CD4-positive, alpha-beta T cell treated with Interleukin-6 at 100 ng/mL for 8 hours (primary cell): ENCODE results near the gene IFFO2.
"Not testable (repeated sequence)": the region's sequence is repeated elsewhere in the genome, so short reads cannot be mapped to it uniquely, and the experiment has no call there.

Experiments used
- DNase-seq: peaks from one replicate; pipeline ENCODE4 v3.0.0-alpha.2; 2020; ENCODE audit warnings: mixed read lengths, low spot score

The IFFO2 gene

DNA sequence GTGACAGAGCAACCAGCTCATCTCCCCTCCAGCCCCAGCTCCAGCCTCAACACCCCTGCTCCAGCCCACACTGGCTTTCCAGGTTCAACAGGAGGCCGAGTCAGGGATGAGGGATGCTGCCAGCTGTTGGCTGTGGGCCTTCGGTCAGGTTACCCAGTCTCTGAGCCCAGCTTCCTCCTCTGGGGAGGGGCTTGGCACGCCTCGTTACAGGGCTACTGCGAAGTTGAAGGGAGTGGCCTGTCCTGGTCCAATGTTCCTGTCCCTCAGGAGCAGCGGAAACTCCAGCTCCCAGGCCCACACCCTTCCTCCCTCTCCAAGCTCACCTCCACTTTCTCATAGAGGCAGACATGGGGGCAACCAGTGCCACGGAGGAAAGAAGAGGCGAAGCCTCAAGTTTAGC lies 81.9 kb downstream of the IFFO2 start:
- no peak for DNase-seq

DNA sequence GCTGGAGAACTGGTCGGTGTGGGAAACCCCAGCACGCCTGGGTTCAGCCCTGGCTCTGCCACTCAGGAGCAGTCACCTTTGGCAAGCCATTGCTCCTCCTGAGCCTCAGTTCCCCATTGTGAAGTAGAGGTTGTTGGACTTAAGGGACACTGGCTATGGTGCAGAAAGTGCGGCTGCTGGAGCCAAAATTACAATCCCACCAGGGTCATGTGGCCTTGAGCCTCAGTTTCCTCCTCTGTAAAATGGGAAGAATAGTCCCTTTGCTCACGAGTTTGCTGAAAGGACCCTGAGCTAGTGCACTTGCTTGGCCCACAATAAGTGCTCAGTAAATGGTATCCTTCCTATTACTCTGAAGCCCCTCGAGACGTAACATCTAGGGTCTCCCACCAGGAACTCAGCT lies 82.4 kb downstream of the IFFO2 start:
- DNase-seq, result no peak

DNA sequence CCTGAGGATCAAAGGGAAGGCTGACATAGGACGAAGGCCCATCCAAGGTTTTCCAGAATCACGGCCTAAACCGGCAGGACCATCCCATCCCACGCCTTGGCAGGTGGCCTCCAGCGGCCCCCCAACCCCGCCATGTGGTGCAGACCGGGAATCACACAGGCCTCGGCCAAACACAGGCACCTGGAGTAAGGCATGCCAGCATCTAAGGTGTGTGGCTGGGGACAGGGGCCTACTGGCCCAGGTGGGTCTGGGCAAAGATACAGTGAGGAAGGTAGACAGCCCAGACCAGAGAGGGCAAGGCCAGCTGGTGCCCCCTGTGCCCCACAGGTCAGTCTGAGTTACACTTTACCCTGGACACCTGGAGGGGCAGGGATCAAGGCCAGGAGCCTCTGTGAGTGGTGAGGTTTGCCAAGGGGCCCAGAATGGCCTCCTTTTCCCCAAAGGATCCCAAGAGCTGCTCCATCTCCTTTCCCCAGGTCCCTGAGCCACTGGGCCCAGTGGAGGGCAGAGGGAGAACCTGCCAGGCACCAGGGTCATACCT lies 84.3 kb downstream of the IFFO2 start:
- no peak for DNase-seq

DNA sequence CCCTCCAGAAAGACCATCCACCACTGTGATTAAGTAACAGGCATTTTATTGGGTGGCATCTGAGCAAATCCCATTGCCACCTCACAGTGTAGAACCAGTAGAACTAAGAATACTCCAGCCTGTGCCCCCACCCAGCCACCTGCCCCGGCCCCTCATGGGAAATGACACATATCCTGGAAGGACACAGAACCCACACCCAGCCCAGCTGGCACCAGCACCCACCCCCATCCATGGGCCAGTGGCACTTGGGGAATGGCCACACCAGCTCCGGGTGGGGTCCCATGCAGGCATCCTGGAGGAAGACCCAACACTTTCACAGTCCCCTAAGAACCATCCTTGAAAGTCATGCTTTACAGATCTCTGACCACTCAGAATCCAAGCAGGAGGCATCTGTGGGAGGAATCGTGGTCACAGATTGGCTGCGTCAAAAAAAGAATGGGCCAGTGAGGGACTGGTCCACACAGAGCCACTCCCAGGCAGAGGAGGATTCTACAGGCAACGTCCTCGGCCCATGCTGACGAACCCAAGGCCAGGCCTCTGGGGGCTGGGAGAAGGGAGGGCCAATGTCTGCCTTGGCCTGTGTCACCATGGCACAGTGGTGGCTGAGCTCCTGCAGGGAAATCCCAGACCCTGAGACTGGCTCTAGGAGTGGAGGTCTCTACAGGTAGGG lies 84.9 kb downstream of the IFFO2 start:
- no peak for DNase-seq

DNA sequence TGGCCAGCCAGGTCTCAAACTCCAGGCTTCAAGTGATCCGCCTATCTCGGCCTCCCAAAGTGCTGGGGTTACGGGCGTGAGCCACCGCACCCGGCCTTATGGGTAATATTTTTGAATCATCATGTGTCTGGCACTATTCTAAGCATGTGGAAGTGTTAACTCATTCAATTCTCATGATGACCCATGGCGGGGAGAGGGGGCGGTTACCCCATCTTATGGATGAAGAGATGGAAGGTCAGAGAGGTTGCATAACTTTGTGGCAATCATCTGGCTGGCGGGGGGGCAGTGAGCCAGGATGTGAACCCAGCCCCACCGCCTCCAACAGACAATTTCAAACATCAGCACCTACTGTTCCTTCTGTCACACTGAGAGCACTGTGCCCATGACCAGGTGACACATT lies 85.5 kb downstream of the IFFO2 start:
- DNase-seq, result no peak

DNA sequence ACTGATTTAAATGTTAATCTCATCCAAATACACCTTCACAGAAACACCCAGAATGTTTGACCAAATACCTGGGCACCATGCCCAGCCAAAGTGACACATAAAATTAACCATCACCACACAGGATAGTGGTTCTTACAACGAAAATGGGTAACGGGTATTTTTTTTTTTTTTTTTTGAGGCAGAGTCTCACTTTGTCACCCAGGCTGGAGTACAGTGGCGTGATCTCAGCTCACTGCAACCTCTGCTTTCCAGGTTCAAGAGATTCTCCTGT lies 85.9 kb downstream of the IFFO2 start:
- DNase-seq, result not testable (repeated sequence)

DNA sequence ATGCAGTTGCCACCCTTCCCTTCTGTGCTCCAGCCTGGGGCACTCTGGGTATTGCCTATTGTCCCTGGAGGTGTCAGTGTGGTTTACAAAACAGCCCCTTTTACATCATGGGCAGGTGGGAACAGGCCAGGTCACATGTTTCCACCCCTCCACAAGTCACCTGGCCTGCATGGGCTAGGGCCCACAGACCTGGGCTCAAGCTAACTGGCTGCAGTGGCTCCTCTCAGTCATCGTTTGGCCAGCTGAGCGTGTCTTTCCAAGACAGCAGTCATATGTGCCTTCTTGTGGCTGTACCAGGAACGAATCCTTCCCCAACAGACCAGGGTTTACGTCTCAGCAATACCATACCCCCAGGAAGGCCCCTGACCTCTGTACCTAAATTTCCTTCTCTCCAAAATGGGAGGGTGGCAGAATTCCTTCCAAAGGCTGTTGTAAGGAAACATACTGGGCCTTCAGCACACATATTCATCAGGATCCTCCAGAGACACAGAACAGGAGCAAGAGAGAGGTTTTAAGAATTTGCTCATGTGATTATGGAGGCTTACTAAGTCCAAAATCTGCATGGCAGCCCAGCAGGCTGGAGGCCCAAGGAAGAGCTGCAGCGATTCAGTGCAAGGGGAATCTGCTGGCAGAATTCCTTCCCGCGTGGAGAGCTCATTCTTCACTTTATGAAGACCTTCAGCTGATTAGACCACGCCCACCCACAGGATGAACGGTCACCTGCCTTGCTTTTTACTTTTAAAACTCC lies 86.5 kb downstream of the IFFO2 start:
- DNase-seq, result no peak

DNA sequence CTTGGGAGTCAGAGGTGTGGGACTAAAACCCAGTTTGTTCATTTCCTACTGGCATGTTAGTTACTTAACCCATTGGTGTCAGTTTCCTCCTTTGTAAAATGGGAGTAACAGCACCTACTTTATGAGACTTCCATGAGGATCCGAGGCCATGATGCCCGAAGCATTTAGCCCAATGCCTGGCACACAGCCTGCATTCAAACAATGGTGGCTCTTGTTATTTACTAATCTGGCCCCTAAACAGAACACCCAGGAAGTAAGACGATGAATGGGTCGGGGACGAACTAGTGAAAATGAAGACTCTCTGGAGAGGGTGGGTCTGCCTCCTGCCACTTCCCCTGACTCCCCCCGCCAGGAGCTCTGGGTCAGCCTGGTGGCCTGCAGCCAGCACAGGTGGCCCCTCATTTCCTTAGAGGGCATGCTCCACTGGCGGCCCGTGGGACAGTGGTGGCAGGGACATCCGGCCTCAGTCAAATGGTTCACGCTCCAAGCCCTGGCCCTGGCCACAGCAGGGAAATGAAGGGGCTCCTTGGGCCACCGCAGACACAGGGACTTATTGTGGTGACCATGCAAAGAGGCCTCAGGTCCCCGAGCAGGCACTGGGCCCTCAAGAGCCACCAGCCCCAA lies 87.6 kb downstream of the IFFO2 start:
- no peak for DNase-seq

DNA sequence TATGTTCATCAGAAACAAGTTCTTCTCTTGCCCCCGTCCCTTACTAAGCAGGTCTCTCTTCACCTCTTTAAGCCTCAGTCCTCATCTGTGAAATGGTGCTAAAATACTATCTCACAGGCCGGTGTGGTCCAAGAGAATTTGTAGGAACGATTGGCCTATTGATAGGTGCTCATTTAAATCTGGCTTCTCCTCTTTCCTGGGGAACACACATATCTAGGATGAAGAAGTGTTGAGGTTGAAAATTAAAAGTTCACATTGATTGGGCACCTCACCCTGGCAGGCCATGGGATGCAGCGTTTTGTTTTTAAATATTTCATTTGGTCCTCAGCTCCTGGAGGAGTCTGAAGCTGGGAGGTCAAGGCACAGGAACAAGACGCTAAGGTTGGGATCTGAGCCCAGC lies 88.1 kb downstream of the IFFO2 start:
- DNase-seq, result no peak

DNA sequence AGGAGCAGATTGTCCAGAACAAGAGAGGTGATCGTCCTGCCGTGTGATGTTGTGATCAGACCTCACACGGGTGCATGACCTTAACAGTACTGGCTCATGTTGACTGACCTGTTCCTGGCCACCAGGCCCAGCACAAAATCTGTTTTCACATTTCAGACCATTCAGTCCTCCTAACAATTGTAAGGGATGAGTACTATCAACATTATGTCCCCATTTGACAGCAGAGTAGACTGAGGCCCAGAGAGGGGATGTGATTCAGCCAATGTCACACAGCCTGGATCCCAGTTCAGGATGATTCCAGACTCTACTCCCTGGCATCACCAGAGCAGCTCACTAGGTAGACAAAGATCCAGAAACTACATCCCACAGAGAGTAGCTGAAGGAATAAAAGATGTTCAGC lies 89.6 kb downstream of the IFFO2 start:
- DNase-seq, result no peak

DNA sequence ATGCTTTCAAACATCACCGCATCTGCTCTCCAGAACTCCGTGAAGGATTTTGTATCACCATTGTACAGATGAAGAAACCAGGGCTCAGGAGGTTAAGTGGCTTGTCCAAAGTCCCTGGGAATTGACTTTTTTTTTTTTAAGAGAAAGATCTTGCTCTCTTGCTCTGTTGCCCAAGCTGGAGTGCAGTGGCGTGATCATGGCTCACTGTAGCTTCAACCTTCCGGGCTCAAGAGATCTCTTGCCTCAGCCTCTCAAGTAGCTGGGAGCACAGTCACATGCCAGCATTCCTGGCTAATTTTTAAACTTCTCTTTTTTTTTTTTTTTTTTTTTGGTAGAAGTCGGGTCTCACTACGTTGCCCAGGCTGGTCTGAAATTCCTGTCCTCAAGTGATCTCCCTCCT lies 90.2 kb downstream of the IFFO2 start:
- no peak for DNase-seq

DNA sequence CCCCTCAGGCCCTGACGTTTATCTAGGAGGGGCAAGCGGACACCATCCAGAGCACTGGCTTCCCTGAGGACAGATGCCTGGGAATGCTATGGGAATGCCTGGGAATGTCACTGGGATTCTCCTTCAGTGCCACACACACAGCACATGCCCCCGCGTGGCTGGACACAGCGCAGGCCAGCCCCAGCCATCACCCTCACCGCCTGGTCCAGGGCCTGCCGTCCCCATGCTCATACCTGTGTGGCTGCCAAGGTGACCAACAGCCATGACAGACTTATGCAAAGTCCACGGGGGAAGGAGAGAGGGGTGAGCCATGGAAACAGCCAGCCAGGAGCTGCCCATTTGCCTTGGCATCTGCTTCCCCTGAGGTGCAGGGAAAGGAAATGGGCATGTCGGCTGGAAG lies 91.3 kb downstream of the IFFO2 start:
- no peak for DNase-seq

DNA sequence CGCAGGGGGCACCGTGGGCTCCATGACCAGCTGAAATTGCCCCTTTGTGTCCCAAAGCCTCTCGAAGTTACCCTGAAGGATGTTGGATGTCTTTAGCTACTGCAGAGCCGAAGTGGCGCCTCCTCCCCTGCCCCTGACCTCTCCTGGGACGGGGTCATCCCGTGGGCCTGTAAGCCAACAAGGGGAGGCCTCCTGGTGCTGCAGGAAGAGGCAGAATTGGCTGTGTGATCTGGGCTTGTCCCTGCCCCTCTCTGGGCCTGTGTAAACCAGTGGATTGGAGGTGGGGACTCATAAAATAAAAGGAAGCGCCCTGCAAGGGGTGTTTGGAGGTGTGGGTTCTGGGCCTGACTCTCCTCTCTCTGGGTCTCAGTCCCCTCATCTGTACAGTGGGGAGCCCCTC lies 94.9 kb downstream of the IFFO2 start:
- no peak for DNase-seq

DNA sequence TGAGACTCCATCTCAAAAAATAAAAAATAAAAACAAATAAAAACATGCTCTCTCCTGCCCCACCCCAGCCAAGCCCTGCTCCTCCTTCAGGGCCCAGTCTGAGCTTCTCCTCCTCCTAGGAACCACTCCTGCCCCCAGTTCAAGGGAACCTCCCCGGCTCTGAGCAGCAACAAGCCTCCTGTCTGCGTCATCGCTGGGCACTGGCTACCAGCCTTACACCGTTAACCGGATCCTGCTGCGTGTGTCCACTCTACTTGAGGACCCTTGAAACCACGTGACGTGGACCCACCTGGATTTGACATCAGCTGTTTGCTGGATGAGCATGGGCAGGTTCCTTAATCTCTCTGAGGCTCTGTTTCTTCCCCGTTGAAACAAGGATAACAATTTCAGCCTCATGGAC lies 95.4 kb downstream of the IFFO2 start:
- DNase-seq, result no peak

DNA sequence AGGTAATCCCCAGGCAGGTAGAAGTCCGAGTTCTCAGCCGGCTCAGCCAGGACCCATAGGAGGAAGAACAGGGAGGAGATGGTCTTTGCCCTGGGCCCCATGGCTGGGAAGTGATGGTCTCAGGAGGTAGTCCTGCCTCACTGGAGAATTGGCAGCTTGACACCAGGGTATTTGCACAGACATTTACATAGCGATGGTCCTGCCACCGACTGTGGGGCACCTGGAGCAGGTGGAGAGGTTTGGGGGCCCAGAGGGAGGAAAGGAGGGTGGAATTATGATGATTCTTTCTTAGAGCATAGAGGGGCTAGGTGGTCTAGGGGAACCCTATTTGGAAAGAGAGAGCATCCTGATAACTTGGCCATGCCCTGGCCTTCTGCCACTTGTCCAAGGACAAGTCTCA lies 96.9 kb downstream of the IFFO2 start, which contains the start of gene TAS1R2:
TSS of gene TAS1R2 (minus strand) at position 101 of the 400 bp plus-strand sequence. CDS start at position 101, 0 bp downstream.
- no peak for DNase-seq

DNA sequence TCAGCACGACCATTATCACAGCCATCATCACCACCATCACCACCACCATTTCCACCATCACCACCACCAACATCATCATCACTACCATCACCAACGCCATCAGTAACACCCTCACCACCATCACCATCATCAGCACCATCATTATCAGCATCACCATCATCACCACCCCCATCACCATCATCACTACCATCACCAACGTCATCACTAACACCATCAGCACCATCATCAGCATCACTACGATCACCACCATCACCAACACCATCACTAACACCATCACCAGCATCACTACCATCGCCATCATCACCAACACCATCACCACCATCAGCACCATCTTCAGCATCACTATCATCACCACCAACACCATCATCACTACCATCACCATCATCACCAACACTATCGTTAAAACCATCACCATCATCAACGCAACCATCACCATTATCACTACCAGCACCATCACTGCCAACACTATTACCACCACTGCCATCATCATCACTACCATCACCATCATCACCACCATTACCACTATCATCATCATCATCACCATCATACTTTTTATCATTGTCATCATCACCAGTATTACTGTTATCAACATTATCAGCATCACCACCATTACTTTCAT lies 98.3 kb downstream of the IFFO2 start:
- DNase-seq, result no peak

DNA sequence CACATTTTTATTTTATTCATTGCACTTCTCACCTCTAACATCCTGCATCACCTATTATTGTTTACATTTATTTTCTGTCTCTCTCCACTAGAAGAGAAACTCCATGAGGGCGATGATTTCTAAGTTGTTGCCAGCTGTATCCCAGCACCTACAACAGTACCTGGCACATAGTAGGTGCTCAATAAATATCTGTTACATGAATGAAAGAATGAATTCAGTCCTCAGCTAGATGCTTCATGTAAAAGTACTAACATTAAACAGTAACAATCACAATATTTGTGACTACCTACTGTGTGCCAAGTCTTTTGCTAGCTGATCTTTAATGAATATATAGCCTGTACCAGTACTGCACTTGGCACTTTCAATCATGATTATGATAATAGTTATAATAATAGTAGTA lies 100.0 kb downstream of the IFFO2 start:
- no peak for DNase-seq

DNA sequence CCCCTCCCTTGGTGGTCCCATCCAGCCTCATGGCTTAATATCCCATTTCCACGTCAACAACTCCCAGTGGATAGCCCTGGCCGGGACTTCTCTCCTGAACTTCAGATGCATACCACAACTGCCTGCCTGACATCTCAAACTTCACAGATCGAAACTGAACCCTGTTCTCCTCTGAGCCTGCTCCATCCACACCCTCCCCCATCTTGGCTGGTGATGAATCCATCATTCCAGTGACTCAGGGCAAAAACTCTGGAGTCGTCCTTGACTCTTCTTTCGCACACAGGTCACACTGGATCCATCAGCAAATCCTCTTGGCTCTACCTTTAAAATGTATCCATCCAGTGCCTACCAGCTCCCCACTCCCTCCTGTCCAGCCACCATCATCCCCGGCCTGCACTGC lies 100.9 kb downstream of the IFFO2 start:
- no peak for DNase-seq

DNA sequence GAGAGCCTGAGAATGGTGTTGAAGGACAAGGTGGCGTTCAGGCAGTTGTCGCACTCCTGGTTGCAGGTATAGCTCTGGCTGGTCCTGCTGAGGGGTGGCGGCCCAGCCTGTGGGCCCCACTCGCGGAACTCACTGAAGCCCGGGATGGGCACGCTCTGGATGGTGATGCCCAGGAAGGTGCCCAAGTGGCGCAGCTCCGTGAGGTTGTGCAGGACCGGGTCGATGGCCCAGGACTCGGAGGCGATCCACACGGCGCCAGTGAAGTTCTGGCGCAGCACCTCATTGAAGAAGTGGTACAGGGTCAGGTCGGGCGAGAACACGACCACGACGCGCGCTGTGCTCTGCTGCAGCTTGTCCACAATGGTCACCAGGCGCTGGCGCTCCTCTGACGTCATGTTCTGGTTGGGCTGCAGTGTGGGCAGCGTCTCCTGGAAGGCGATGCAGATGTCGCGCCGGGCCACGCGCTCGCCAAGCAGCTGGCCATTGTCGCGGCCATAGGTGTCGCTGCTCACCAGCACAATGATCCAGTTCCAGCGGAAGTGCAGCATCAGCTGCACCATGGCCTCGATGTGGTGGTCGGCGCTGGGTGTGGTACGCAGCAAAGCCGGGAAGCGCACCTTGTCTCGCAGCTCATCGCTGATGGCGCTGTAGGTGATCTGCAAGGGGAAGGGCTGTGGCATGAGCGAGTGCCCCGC lies 102.0 kb downstream of the IFFO2 start:
- no peak for DNase-seq
